HG02623 (cell line): Measurements from ENCODE around the gene LTC4S.
"Not testable (repeated sequence)": the region's sequence is repeated elsewhere in the genome, so short reads cannot be mapped to it uniquely, and the experiment has no call there.

Experiments used
- ATAC-seq: cut with Tn5 transposase; IDR thresholded peaks from one replicate; pipeline ENCODE4 v1.9.1; 2021; ENCODE audit warnings: moderate library complexity; ENCODE audit not compliant: unreplicated experiment

Gene LTC4S

GRCh38 chr5:179822444-179822990 lies 28.7 kb downstream of the LTC4S start:
- ATAC-seq: no peak

- ATAC-seq: no peak
Observed at GRCh38 chr5:179823937-179824744, 30.4 kb downstream of the LTC4S start.

GRCh38 chr5:179824745-179825112 lies 30.9 kb downstream of the LTC4S start:
- ATAC-seq: no peak

GRCh38 chr5:179825655-179826182 lies 31.9 kb downstream of the LTC4S start:
- no peak for ATAC-seq

GRCh38 chr5:179827680-179828079 lies 33.9 kb downstream of the LTC4S start:
- no peak for ATAC-seq

- no peak for ATAC-seq
Observed at GRCh38 chr5:179828756-179829421, 35.1 kb downstream of the LTC4S start.

GRCh38 chr5:179829732-179830435 lies 36.1 kb downstream of the LTC4S start:
- no peak for ATAC-seq

GRCh38 chr5:179830818-179831468 lies 37.2 kb downstream of the LTC4S start:
- ATAC-seq: no peak

GRCh38 chr5:179832039-179832745 lies 38.4 kb downstream of the LTC4S start:
- no peak for ATAC-seq

GRCh38 chr5:179833056-179833708 lies 39.4 kb downstream of the LTC4S start:
- no peak for ATAC-seq

- no peak for ATAC-seq
Observed at GRCh38 chr5:179833709-179834070, 39.9 kb downstream of the LTC4S start.

GRCh38 chr5:179834120-179834519 lies 40.3 kb downstream of the LTC4S start:
- ATAC-seq: no peak

GRCh38 chr5:179834871-179835270 lies 41.1 kb downstream of the LTC4S start:
- ATAC-seq: not testable (repeated sequence)

GRCh38 chr5:179836225-179837019 lies 42.6 kb downstream of the LTC4S start:
- no peak for ATAC-seq

- no peak for ATAC-seq
Observed at GRCh38 chr5:179837076-179838011, 43.6 kb downstream of the LTC4S start.

GRCh38 chr5:179839328-179840256 lies 45.8 kb downstream of the LTC4S start:
- ATAC-seq: no peak

GRCh38 chr5:179840321-179840720 lies 46.5 kb downstream of the LTC4S start:
- ATAC-seq: no peak
